ENCODE results near the gene HDAC10.

DNA sequence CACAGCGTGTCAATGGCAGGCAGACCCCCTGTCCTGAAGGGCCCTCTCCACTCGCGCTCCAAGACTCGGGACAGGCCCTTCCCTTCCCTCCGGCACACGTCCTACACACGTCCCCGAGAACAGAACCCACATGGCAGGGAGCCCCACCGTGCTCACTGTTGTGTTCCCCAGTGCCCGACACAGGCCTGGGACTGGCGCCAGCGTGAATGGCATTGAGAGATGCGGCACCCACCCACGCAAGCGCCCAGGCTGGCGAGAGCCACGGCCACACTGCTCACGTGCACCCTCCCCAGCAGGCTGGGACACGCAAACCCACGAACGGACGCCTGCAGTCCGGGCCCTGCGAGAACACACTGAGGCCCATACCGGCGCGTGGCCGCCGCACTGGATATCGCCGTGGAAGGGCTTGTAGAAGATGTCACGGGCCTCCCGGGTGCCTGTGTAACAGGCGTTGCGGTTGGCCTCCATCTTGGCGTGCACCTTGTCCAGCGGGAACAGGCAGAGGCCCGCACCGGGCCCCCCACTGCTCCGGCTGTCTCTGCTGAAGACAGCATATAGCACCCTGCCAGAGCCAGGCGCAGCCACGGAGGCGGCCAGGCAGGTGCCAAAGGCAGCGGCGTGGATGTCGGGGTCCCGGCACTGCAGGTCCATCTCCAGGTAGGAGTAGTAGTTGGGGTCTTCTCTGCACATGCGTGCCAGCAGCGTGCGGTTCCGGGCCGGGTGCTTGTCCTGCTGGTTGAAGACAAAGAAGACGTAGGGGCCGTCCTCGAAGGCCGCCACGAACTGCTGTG lies 38.3 kb upstream of the HDAC10 start:
- TF ChIP-seq, protein P1, sequence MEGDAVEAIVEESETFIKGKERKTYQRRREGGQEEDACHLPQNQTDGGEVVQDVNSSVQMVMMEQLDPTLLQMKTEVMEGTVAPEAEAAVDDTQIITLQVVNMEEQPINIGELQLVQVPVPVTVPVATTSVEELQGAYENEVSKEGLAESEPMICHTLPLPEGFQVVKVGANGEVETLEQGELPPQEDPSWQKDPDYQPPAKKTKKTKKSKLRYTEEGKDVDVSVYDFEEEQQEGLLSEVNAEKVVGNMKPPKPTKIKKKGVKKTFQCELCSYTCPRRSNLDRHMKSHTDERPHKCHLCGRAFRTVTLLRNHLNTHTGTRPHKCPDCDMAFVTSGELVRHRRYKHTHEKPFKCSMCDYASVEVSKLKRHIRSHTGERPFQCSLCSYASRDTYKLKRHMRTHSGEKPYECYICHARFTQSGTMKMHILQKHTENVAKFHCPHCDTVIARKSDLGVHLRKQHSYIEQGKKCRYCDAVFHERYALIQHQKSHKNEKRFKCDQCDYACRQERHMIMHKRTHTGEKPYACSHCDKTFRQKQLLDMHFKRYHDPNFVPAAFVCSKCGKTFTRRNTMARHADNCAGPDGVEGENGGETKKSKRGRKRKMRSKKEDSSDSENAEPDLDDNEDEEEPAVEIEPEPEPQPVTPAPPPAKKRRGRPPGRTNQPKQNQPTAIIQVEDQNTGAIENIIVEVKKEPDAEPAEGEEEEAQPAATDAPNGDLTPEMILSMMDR (IDR thresholded peaks at IDR 0.05) = no peak
- TF ChIP-seq EP300 (IDR thresholded peaks at IDR 0.05) (no peak), POLR2A (IDR thresholded peaks at IDR 0.05) (no peak)

Data from tibial nerve (tissue), 4 donors.